Fibroblast of lung (primary cell): Measurements from ENCODE around the gene RPSA.

Experiments used
- CTCF ChIP-seq, 2 donors: IDR thresholded peaks in 1 of 2; conservative IDR thresholded peaks in 1 of 2; 1 replicate in 1 of 2; 2 replicates in 1 of 2; pipeline ENCODE4 v1.5.1; 2011 to 2012; ENCODE audit warnings: low read length in 2 of 2, control low read depth in 1 of 2, inconsistent platforms in 1 of 2, low read depth in 1 of 2, mild to moderate bottlenecking in 1 of 2
- EZH2 ChIP-seq: IDR thresholded peaks from 2 replicates; pipeline ENCODE4 v1.5.1; 2012; ENCODE audit warnings: low read length, control low read depth, mild to moderate bottlenecking; ENCODE audit errors: missing control alignments

DNA sequence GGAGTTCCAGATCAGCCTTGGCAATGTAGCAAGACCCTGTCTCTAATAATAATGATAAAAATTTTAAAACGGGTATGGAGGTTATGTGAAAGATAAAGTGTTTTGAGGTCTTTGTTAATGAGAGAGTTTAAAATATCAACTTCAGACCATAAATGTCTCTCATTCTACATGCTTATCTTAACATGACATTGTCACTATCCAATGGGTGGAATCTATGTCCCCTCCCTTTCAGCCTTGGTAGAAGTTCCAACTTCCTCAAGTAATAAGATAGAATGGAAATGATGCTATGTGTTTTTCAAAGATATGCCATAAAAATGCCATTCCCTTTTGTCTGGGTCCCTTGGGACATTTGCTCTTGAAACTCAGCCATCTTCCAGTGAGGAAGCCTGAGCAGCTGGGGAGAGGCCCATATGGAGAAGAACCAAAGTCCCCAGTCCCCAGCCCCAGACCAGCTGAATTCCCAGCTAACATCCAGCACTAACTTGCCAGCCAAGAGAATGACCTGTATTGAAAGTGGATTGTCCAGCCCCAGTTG is 17.0 kb downstream of the RPSA start:
- TF ChIP-seq CTCF (conservative IDR thresholded peaks at IDR 0.05 in 1 of 2, IDR thresholded peaks at IDR 0.05 in 1 of 2; ENCODE audit: low read depth in 1 of 2, low read length in 2 of 2) (no peak), EZH2 (no peak)
